Measurements from ENCODE around the gene TLR4. TPM values are rescaled to one million over a fixed set of nuclear protein-coding genes. Genes with fewer than 3 reads are reported as not detected.

The TLR4 gene
- total RNA-seq, 4 donors from 2014 or later: 54.1 to 106 (median 78.5) TPM

GRCh38 chr9:117720555-117720954 lies 16.4 kb downstream of the TLR4 start:
- TF ChIP-seq, protein P1, sequence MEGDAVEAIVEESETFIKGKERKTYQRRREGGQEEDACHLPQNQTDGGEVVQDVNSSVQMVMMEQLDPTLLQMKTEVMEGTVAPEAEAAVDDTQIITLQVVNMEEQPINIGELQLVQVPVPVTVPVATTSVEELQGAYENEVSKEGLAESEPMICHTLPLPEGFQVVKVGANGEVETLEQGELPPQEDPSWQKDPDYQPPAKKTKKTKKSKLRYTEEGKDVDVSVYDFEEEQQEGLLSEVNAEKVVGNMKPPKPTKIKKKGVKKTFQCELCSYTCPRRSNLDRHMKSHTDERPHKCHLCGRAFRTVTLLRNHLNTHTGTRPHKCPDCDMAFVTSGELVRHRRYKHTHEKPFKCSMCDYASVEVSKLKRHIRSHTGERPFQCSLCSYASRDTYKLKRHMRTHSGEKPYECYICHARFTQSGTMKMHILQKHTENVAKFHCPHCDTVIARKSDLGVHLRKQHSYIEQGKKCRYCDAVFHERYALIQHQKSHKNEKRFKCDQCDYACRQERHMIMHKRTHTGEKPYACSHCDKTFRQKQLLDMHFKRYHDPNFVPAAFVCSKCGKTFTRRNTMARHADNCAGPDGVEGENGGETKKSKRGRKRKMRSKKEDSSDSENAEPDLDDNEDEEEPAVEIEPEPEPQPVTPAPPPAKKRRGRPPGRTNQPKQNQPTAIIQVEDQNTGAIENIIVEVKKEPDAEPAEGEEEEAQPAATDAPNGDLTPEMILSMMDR (IDR thresholded peaks at IDR 0.05; ENCODE audit: low read depth): no peak

DNA sequence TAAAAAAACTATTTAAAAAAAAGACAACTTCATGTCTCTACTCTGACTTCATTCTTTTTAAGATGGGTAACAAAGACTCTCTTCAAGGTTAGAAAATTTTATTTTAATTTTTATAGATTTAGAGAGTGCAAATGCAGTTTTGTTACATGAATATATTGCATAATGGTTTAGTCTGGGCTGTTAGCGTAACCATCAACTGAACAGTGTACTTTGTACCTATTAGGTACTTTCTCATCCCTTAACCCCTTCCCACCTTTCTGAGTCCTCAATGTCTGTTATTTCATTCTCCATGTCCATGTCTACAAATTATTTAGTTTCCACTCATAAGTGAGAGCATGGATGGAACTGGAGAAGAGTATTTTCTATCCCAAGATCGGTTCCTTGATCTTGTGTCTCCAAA lies 16.8 kb downstream of the TLR4 start:
- TF ChIP-seq, protein P1 (IDR thresholded peaks at IDR 0.05; ENCODE audit: low read depth): no peak

- TF ChIP-seq, protein P1 (IDR thresholded peaks at IDR 0.05; ENCODE audit: low read depth): no peak
Observed at GRCh38 chr9:117722108-117722761, 18.0 kb downstream of the TLR4 start.

DNA sequence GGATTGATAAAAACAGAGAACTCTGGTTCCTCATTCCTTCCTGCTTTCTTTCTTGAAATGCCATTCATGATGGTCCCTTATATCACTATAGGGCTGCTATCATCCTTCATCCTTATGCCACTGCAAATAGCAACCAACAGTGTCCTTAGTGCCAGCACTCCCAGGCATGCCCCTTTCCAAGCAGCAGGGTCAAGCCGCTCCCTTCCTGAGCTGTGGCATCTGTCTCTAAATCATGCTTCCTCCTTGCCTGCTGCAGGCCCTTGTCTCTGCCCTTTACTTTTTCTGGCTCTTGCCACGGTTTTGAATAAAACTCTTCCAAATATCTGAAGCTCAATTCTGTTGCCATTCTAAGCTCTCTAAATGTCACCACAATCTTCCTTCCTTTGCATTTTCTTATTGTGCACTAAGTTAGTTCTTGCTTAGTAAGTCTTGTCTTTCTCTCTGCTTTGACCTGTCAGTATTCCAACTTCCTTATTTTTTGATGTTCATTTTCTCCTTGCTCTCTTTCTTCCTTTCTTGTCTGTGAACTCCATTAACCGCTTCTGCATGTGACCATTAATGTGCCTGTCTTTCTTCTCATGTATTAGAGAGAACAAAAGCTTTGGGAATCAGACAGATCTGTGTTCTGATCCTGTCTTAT lies 19.9 kb downstream of the TLR4 start:
- TF ChIP-seq, protein P1 (IDR thresholded peaks at IDR 0.05; ENCODE audit: low read depth): no peak

GRCh38 chr9:117725426-117725887 lies 21.3 kb downstream of the TLR4 start:
- TF ChIP-seq, protein P1 (IDR thresholded peaks at IDR 0.05; ENCODE audit: low read depth): no peak

DNA sequence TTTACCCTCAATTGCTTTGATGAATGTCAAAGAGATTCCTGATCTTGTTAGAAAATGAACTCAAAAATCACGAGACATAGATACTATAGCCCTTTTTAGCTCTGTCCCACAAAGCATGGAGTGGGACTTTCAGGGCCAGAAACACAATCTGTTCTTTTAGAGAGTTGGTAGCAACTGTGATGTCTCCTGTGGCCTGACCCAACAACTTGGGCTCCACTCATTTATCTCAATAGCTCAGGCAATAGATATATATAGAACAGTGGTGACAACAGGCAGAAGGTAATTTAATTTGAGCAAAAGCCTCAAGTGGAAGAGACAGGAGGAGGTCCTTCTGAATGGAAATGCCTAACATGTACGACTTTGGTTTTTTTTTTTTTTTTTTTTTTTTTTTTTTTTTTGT lies 25.2 kb downstream of the TLR4 start:
- TF ChIP-seq, protein P1 (IDR thresholded peaks at IDR 0.05; ENCODE audit: low read depth): no peak

DNA sequence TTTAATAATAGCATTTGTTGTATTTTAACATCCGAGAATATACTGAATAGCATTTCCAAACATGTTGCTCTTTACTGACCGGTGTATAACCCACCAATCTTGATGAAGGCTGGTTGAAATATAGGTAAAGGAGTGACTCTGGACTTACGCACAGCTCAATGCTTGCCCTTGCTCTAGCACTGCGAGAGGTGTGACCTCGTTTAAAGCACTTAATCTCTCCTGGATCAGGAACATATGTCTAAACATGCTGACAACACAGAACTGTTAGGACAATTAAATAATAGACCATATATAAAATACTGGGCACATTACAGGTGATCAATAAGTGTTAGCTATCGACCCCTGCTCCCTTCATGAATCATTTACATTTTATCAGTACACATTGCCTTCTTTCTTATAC lies 28.3 kb downstream of the TLR4 start:
- TF ChIP-seq, protein P1 (IDR thresholded peaks at IDR 0.05; ENCODE audit: low read depth): no peak

Data from subcutaneous adipose tissue (tissue), 4 donors.